Stimulated activated CD4-positive, alpha-beta T cell treated with anti-CD3 and anti-CD28 coated beads, Interleukin-12 subunit alpha, Interleukin-12 subunit beta, amount 100 ng/mL, for 48 hours (primary cell): Measurements from ENCODE around the gene STAB2.

Experiments used
- DNase-seq, 3 donors: peaks; one replicate each; pipeline ENCODE4 v3.0.0-alpha.2; 2020; ENCODE audit warnings: low read depth in 2 of 3, low spot score in 1 of 3

The STAB2 gene

GRCh38 chr12:103578926-103579325, 8.1 kb upstream of the STAB2 start:
- DNase-seq, result no peak

- DNase-seq, result no peak
Measured at GRCh38 chr12:103580026-103580425, 7.0 kb upstream of the STAB2 start.

- DNase-seq, result no peak
Measured at GRCh38 chr12:103583008-103583407, 4.1 kb upstream of the STAB2 start.

GRCh38 chr12:103586132-103586531, 941 bp upstream of the STAB2 start:
- no peak for DNase-seq

GRCh38 chr12:103588680-103589079, 1.6 kb downstream of the STAB2 start:
- no peak for DNase-seq

- no peak for DNase-seq
Measured at GRCh38 chr12:103589517-103589916, 2.4 kb downstream of the STAB2 start.

GRCh38 chr12:103590271-103590670, 3.2 kb downstream of the STAB2 start:
- no peak for DNase-seq

- DNase-seq, result no peak
Measured at GRCh38 chr12:103596981-103597380, 9.9 kb downstream of the STAB2 start.

GRCh38 chr12:103599274-103599673, 12.2 kb downstream of the STAB2 start:
- no peak for DNase-seq

GRCh38 chr12:103600967-103601728, 14.1 kb downstream of the STAB2 start:
- no peak for DNase-seq

GRCh38 chr12:103620395-103620794, 33.3 kb downstream of the STAB2 start:
- no peak for DNase-seq

- no peak for DNase-seq
Measured at GRCh38 chr12:103623716-103624115, 36.6 kb downstream of the STAB2 start.

- DNase-seq, result no peak
Measured at GRCh38 chr12:103626498-103626897, 39.4 kb downstream of the STAB2 start.

- no peak for DNase-seq
Measured at GRCh38 chr12:103627189-103627855, 40.2 kb downstream of the STAB2 start.

GRCh38 chr12:103632554-103633216, 45.6 kb downstream of the STAB2 start:
- DNase-seq, result peak; percentile 42 to 58 (median 57)

- no peak for DNase-seq
Measured at GRCh38 chr12:103634732-103635131, 47.7 kb downstream of the STAB2 start.

GRCh38 chr12:103635419-103635818, 48.3 kb downstream of the STAB2 start:
- no peak for DNase-seq

- DNase-seq, result no peak
Measured at GRCh38 chr12:103637021-103637420, 49.9 kb downstream of the STAB2 start.

GRCh38 chr12:103637429-103637828, 50.4 kb downstream of the STAB2 start:
- DNase-seq, result no peak

- DNase-seq, result no peak
Measured at GRCh38 chr12:103639983-103640382, 52.9 kb downstream of the STAB2 start.

- DNase-seq, result no peak
Measured at GRCh38 chr12:103640410-103640809, 53.3 kb downstream of the STAB2 start.

GRCh38 chr12:103640831-103641230, 53.8 kb downstream of the STAB2 start:
- DNase-seq, result no peak
